Spleen (tissue), 11 donors: Measurements from ENCODE around the gene ZNF385C. TPM values are rescaled to one million over a fixed set of nuclear protein-coding genes. Genes with fewer than 3 reads are reported as not detected.

Source experiments
- DNase-seq: peaks from one replicate; pipeline ENCODE4 v3.0.0-alpha.2; 2020
- H3K27ac ChIP-seq, 8 donors: fragments of 200-600 bp; sonication (generic) in 7 of 8; 1 replicate in 4 of 8; 2 replicates in 4 of 8; pipeline versions ENCODE4 v1.5.0 to v1.8.0; 2016 to 2021; ENCODE audit warnings: inconsistent platforms in 4 of 8, mild to moderate bottlenecking in 4 of 8, moderate library complexity in 1 of 8
- H3K27me3 ChIP-seq, 7 donors: fragments of 200-600 bp; sonication (generic) in 6 of 7; replicated peaks in 1 of 7; 1 replicate in 4 of 7; 2 replicates in 3 of 7; pipeline versions ENCODE4 v1.5.0 to v1.8.0; 2016 to 2021; ENCODE audit warnings: inconsistent platforms in 3 of 7, mild to moderate bottlenecking in 1 of 7
- H3K36me3 ChIP-seq, 6 donors: fragments of 200-600 bp; sonication (generic) in 5 of 6; 1 replicate in 4 of 6; 2 replicates in 2 of 6; pipeline versions ENCODE4 v1.5.0 to v1.8.0; 2016 to 2021; ENCODE audit warnings: inconsistent platforms in 2 of 6
- H3K4me1 ChIP-seq, 6 donors: fragments of 200-600 bp; sonication (generic) in 5 of 6; 1 replicate in 3 of 6; 2 replicates in 3 of 6; pipeline versions ENCODE4 v1.5.0 to v1.8.0; 2016 to 2021; ENCODE audit warnings: inconsistent platforms in 3 of 6
- H3K4me3 ChIP-seq, 8 donors: fragments of 200-600 bp; sonication (generic) in 7 of 8; 1 replicate in 4 of 8; 2 replicates in 4 of 8; pipeline versions ENCODE4 v1.5.0 to v1.8.0; 2016 to 2021; ENCODE audit warnings: inconsistent platforms in 4 of 8, mild to moderate bottlenecking in 4 of 8, moderate library complexity in 2 of 8
- H3K9me3 ChIP-seq, 8 donors: fragments of 200-600 bp; sonication (generic) in 7 of 8; 1 replicate in 4 of 8; 2 replicates in 4 of 8; pipeline versions ENCODE4 v1.5.0 to v1.8.0; 2016 to 2021; ENCODE audit warnings: inconsistent platforms in 4 of 8
- POLR2A ChIP-seq, 3 donors: fragments of 450-650 bp; IDR thresholded peaks; one replicate each; pipeline ENCODE4 v1.5.1; 2017; ENCODE audit warnings: antibody characterized with exemption in 3 of 3, mild to moderate bottlenecking in 1 of 3
- POLR2AphosphoS5 ChIP-seq, 3 donors: sonication (generic); formaldehyde crosslinking; IDR thresholded peaks; one replicate each; pipeline ENCODE4 v1.5.1; 2017; ENCODE audit warnings: antibody characterized with exemption in 3 of 3
- WGBS, 5 donors: extraction: QIAGEN DNeasy Blood & Tissue Kit in 3 of 5; methylation state at CpG; one replicate each; pipeline versions ENCODE4 v1.1.5 to v1.1.7; 2013 to 2018; 5-methylcytosine and 5-hydroxymethylcytosine counted together
- intact Hi-C: fragments of 100-400 bp; cut with DNase I; formaldehyde crosslinking; loops from one replicate; pipeline ENCODE4 v1.15.0; 2023; ENCODE audit warnings: low total_unique reads
- polyA plus RNA-seq, 3 donors: library from polyadenylated mRNA; stranded (reverse); fragments of 200-250 nt; gene quantifications; one replicate each; pipeline ENCODE4 v1.2.1, GENCODE V29; 2013
- total RNA-seq, 7 donors: library from RNA; depleted of rRNA in 3 of 7; stranded (reverse); fragments of >200 nt in 3 of 7; fragmentation: NEBNext Ultra II Directional in 4 of 7; extraction: Animal tissue kit (Norgen Biotek cat#: 25700) in 4 of 7; gene quantifications; one replicate each; pipeline versions ENCODE4 v1.1.0 to v1.2.1, GENCODE V29; 2016 to 2021
- TF ChIP-seq, protein P1 (sequence below), 11 experiments: fragments of 200-600 bp in 7 of 11; fragments of 450-650 bp in 4 of 11; sonication (generic) in 4 of 11; IDR thresholded peaks in 8 of 11; conservative IDR thresholded peaks in 3 of 11; 1 replicate in 7 of 11; 2 replicates in 4 of 11; pipeline versions ENCODE4 v1.4.0 to v1.8.0; 2016 to 2021; ENCODE audit warnings: antibody characterized with exemption in 11 of 11, inconsistent platforms in 4 of 11, mild to moderate bottlenecking in 1 of 11
- donor health status: healthy with polysubstance abuse.
- donor health status: DM: no; HTN: no; CAD: no; lungs with moderate emphysema.
- donor health status: DM: no; HTN: no; CAD: no.
- donor health status: Bipolar disorder and iron deficiency.
- donor health status: healthy.
- donor health status: DM: no; HTN: no; CAD: no.
- donor health status: DM: yes; HTN: yes; CAD: no.

The ZNF385C gene
- total and polyA plus RNA-seq, 10 donors = 0.17 to 0.60 (median 0.41) TPM; not detected in 2

DNA sequence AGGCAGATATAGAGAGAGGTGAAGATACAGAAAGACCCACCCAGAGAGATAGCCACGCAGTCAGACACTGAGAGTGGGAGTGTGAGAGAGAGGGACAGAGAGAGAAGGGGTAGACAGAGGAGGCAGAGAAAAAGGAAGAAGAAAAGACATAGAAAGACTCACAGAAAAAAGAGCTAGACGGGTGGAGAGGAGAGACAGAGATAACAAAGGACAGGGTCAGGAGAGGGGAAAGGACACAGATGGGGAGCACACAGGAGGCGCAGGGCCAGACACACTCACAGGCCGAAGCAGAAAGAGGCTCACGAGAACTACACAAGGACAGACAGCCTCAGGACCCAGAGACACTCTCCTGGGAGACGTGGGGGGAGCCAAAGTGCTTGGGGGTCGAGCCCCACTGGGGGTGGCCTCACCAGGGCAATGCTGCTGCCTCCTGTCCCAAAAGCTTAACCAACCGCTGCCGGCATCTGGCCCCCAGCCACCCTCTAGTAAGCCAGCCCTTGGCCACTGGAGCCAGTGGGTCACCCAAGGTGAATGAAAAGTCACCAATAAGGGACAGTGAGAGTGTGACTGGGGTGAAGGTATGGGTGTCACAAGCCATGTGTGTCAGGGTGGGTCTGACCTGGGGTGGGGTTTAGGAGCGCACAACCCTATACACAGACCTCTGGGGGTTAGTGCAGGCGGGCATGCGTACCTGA lies 3.8 kb downstream of the ZNF385C start:
- no peaks in the 10 kb centered on the region for H3K9me3 ChIP-seq
- H3K4me3 ChIP-seq = no peak overlapping the region
- intact Hi-C loops = no loop called here
- TF ChIP-seq, protein P1, sequence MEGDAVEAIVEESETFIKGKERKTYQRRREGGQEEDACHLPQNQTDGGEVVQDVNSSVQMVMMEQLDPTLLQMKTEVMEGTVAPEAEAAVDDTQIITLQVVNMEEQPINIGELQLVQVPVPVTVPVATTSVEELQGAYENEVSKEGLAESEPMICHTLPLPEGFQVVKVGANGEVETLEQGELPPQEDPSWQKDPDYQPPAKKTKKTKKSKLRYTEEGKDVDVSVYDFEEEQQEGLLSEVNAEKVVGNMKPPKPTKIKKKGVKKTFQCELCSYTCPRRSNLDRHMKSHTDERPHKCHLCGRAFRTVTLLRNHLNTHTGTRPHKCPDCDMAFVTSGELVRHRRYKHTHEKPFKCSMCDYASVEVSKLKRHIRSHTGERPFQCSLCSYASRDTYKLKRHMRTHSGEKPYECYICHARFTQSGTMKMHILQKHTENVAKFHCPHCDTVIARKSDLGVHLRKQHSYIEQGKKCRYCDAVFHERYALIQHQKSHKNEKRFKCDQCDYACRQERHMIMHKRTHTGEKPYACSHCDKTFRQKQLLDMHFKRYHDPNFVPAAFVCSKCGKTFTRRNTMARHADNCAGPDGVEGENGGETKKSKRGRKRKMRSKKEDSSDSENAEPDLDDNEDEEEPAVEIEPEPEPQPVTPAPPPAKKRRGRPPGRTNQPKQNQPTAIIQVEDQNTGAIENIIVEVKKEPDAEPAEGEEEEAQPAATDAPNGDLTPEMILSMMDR (IDR thresholded peaks at IDR 0.05 in 8 of 11, conservative IDR thresholded peaks at IDR 0.05 in 3 of 11) = no peak
- TF ChIP-seq POLR2A (IDR thresholded peaks at IDR 0.05) (no peak), POLR2AphosphoS5 (IDR thresholded peaks at IDR 0.05) (no peak)
- peaks cover 8 to 19% (median 14%) of the 10 kb centered on the region in 6 donors for H3K4me1 ChIP-seq
- peaks cover 2 to 47% (median 21%) of the 10 kb centered on the region in 7 donors for H3K27me3 ChIP-seq
- no peak overlapping the region for H3K27ac ChIP-seq
- WGBS, 5 donors = 81 to 92% (median 85%) methylated on average over 12 of the region's 12 CpGs
- H3K36me3 ChIP-seq = no peaks in the 10 kb centered on the region
- DNase-seq = no peak

DNA sequence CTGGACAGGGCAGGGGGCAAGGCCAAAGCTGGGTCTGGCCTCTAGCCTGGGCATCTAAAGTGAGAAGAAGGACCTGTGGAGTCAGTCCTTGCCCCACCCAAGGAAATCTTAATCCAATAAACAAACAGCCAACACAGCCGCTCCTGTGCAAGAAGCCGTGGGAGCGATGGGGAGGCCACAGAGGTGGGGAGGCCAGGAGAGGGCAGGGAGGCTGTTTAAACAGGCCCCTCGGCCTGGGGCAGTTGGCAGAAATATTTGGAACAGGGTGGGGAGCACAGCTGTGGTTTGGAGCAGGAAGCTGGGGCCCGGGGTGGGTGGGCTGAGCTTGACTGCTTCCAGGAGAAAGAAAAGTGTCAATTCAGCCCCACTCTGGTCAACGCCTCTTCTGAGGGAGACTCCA lies 5.3 kb downstream of the ZNF385C start:
- peaks cover under 1 to 53% (median 18%) of the 10 kb centered on the region in 7 donors for H3K27me3 ChIP-seq
- WGBS, 5 donors = 49 to 58% (median 55%) methylated on average over 6 of the region's 6 CpGs
- H3K4me3 ChIP-seq = no peak overlapping the region
- intact Hi-C loops = no loop called here
- H3K9me3 ChIP-seq = no peaks in the 10 kb centered on the region
- H3K36me3 ChIP-seq = no peaks in the 10 kb centered on the region
- DNase-seq = no peak
- no peak for TF ChIP-seq POLR2A (IDR thresholded peaks at IDR 0.05)
- no peak for TF ChIP-seq POLR2AphosphoS5 (IDR thresholded peaks at IDR 0.05)
- TF ChIP-seq, protein P1 (IDR thresholded peaks at IDR 0.05 in 8 of 11, conservative IDR thresholded peaks at IDR 0.05 in 3 of 11) = no peak
- H3K27ac ChIP-seq = no peak overlapping the region
- H3K4me1 ChIP-seq = peaks cover 2 to 10% (median 6%) of the 10 kb centered on the region in 6 donors

DNA sequence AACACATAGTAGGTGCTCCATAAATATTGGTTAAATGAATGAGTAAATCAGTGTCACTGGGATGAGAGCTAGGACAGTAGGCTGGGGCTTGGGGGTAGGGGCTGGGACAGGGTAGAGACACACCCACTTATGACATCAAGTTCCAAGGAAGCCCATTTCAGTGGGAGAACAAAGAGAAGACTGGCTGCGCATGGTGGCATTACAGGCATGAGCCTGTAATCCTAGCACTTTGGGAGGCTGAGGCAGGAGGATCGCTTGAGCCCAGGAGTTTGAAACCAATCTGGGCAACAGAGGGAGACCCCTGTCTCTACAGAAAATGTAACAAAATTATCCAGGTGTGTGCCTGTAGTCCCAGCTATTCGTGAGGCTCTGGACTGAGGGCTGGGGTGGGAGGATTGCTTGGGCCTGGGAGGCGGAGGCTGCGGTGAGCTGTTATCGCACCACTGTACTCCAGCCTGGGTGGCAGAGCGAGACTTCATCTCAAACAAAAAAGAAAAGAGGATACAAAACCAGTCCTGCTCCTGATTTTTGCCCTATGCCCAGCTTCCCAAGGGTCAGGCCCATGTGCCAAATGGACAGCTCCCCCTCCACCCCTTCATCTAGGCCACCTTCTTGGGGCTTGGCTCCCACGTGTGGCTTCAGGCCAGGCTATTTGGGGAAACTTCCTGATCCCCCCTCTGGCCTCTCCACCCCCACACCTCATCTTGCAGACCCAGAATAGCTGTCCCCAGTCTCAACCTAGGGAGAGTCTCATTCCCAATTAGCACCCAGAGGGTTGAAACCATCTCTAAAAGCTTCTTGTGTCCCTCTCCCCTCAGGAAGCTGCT lies 7.1 kb downstream of the ZNF385C start:
- no peak overlapping the region for H3K4me3 ChIP-seq
- no peaks in the 10 kb centered on the region for H3K4me1 ChIP-seq
- H3K27me3 ChIP-seq = peaks cover 0 to 52% (median 10%) of the 10 kb centered on the region in 7 donors
- no peaks in the 10 kb centered on the region for H3K9me3 ChIP-seq
- H3K36me3 ChIP-seq = no peaks in the 10 kb centered on the region
- intact Hi-C loops = no loop called here
- WGBS, 5 donors = 85 to 88% (median 86%) methylated on average over 8 of the region's 8 CpGs
- DNase-seq = no peak
- no peak overlapping the region for H3K27ac ChIP-seq
- TF ChIP-seq, protein P1 (IDR thresholded peaks at IDR 0.05 in 8 of 11, conservative IDR thresholded peaks at IDR 0.05 in 3 of 11) = no peak
- TF ChIP-seq POLR2AphosphoS5 (IDR thresholded peaks at IDR 0.05) (no peak), POLR2A (IDR thresholded peaks at IDR 0.05) (no peak)

DNA sequence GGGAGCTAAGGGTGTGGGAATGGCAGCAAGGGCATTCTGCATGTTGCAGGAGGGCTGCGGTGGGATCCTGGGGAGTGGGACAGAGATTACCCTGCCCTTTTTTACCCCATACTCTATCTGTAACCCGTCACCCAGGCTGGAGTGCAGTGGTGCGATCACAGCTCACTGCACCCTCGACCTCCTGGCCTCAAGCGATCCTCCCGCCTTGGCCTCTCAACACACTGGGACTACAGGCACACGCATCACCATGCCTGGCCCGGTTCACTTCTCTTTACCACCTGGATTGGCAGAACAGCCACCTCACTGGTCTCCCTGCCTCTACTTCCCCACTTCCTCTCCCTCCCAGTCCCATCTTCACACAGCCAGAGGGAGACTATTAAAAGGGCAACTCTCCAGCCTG lies 9.5 kb downstream of the ZNF385C start:
- Histone ChIP-seq H3K27ac (no peak overlapping the region), H3K9me3 (no peaks in the 10 kb centered on the region), H3K36me3 (no peaks in the 10 kb centered on the region), H3K27me3 (peaks cover 0 to 41% (median 10%) of the 10 kb centered on the region in 7 donors), H3K4me3 (no peak overlapping the region), H3K4me1 (no peaks in the 10 kb centered on the region)
- no peak for TF ChIP-seq POLR2AphosphoS5 (IDR thresholded peaks at IDR 0.05)
- TF ChIP-seq, protein P1 (IDR thresholded peaks at IDR 0.05 in 8 of 11, conservative IDR thresholded peaks at IDR 0.05 in 3 of 11) = no peak
- TF ChIP-seq POLR2A (IDR thresholded peaks at IDR 0.05) = no peak
- intact Hi-C loops = no loop called here
- DNase-seq = no peak
- 87 to 89% (median 87%) methylated on average over 6 to 8 of the region's 8 CpGs for WGBS, 5 donors
